GM19238 (cell line): ENCODE results near the gene LMNA.
"Not testable (repeated sequence)": the region's sequence is repeated elsewhere in the genome, so short reads cannot be mapped to it uniquely, and the experiment has no call there.

ENCODE experiments used
- DNase-seq: peaks from one replicate; pipeline ENCODE4 v3.0.0; 2011; ENCODE audit warnings: low spot score; ENCODE audit not compliant: insufficient read length

The LMNA gene

GRCh38 chr1:156160743-156161171 is 46.2 kb downstream of the LMNA start:
- DNase-seq: peak; percentile 71

DNA sequence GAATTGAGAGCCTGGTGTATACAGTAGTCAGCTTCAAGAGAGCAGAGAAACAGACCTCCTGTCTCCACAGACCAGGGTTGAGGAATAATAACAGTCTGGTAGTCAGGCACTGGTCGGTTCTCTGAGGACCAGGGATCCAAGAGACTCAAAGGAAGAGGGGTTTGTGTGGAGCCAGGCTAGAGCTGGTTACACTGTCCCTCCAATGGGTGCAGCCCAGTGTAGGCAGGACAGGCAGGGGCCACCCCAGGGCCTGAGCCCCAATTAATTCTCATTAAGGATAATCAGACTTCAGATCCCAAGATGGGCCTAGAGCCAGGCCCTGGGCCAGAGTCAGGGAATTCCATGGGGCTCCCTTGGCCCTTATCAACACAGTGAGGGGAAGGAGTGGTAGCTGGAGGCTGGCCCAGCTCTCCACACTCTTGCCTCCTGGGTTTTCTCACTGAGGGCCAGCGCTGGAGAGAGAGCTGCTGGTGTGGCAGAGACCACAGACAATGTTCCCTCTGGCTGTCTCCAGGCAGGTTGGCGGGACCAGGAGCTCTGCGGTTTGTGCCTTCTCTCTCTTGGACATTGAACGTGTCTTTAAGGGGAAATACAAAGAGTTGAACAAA is 48.0 kb downstream of the LMNA start:
- DNase-seq: no peak

DNA sequence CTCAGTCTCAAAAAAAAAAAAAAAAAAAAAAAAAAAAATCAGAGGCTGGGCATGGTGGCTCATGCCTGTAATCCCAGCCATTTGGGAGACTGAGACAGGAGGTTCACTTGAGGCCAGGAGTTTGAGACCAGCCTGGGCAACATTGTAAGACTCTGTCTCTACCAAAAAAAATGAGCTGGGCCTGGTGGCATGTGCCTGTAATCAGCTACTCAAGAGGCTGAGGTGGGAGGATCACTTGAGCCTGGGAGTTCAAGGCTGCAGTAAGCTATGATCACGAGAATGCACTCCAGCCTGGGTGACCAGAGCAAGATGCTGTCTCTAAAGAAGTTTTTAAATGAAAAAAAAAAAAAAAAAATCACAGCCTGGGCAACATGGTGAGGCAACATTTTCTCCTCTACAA is 49.2 kb downstream of the LMNA start:
- no peak for DNase-seq

- no peak for DNase-seq
These were observed 49.8 kb downstream of the LMNA start for GRCh38 chr1:156164125-156164831.

- DNase-seq: no peak
These were observed 50.6 kb downstream of the LMNA start for GRCh38 chr1:156165083-156165482.

- no peak for DNase-seq
These were observed 53.0 kb downstream of the LMNA start for GRCh38 chr1:156167536-156167935.

DNA sequence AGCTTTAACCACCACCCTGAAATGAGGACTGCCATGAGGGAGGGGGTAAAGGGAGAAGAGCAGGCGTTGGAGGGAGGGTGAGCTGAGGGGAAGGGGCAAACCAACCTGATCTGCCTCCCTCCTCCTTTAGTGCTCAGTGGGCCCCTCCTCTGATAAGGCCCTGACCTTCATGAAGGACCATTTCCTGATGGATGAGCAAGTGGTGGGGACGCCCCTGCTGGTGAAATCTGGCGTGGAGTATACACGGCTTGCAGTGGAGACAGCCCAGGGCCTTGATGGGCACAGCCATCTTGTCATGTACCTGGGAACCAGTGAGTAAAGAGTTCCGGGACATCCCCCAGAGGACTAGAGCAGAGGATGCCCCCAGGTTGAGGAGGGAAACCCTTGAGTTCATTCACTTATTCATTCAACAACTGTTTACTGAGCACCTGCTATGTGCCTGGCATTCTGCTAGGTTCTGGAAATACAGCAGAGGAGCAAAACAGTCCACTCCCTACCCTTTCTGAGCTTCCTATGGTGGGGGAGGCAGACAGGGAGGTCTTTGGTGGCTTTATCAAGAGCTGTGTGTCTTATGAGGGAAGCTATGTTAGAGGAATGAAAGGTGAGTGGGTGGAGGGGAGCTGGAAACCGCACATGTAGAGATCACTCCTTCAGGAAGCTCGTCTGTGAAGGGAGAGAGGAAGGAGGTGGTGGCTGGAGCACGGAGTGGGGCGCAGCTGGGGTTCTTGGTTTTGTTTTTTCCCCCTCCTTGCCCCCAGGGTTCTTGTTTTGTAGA is 58.4 kb downstream of the LMNA start:
- no peak for DNase-seq

- no peak for DNase-seq
These were observed 62.2 kb downstream of the LMNA start for GRCh38 chr1:156176610-156177210.

GRCh38 chr1:156177919-156178654 is 63.6 kb downstream of the LMNA start:
- no peak for DNase-seq

GRCh38 chr1:156180471-156180870 is 66.0 kb downstream of the LMNA start:
- no peak for DNase-seq

- not testable (repeated sequence) for DNase-seq
These were observed 66.9 kb downstream of the LMNA start for GRCh38 chr1:156181391-156181924.

DNA sequence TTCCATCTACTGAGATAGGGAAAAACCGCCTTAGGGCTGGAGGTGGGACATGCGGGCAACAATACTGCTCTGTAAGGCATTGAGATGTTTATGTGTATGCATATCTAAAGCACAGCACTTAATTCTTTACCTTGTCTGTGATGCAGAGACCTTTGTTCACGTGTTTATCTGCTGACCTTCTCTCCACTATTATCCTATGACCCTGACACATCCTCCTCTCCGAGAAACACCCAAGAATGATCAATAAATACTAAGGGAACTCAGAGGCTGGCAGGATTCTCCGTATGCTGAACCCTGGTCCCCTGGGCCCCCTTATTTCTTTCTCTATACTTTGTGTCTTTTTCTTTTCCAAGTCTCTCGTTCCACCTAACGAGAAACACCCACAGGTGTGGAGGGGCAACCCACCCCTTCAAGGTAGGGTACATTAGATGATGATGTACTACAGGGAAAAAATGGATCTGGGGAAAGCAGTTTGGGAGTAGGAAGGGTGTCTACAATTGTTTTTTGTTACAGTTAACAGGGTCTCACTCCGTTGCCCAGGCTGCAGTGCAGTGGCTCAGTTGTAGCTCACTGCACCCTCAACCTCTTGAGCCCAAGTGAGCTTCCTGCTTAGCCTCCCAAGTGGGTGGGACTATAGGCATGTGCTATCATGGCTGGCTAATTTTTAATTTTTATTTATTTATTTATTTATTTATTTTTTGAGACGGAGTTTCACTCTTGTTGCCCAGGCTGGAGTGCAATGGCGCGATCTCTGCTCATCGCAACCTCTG is 67.7 kb downstream of the LMNA start:
- DNase-seq: not testable (repeated sequence)

- not testable (repeated sequence) for DNase-seq
These were observed 72.1 kb downstream of the LMNA start for GRCh38 chr1:156186347-156187177.
